ENCODE results near the gene ZBTB6.
"Not testable (repeated sequence)": the region's sequence is repeated elsewhere in the genome, so short reads cannot be mapped to it uniquely, and the experiment has no call there.

The ZBTB6 gene

DNA sequence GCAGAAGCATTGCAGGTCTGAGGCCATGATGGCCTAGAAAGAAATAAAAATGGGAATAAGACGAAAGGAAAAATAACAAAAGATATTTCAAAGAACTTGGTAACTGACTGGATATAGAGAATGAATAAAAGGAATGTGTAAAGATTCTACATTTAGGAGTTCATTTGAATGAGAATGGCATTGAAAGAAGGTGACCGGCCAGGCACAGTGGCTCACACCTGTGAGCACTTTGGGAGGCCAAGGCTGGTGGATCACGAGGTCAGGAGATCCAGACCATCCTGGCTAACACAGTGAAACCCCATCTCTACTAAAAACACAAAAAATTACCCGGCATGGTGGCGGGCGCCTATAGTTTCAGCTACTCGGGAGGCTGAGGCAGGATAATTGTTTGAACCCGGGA is 9.6 kb upstream of the ZBTB6 start:
- no peak for DNase-seq

DNA sequence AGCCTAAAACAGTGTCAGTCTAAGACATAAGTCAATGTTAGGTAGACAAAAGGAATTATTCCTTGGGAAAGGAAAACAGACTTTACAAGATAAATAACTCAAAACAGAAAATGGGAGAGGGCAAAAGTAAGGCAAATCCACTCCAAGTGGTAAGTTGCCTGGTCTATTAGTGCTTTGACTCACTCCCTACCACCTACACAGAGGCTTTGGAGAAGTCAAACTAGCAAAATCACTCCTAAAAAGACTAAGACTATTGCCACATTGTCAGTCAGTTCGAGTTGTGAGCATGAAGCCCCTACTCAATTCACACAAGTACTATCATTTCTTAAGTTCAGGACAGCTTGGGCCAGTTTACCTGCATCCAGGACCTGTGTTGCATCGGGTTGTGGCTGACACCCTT is 5.2 kb upstream of the ZBTB6 start:
- peak in 3 of 4 experiments; percentile 28 to 48 (median 46) for DNase-seq

DNA sequence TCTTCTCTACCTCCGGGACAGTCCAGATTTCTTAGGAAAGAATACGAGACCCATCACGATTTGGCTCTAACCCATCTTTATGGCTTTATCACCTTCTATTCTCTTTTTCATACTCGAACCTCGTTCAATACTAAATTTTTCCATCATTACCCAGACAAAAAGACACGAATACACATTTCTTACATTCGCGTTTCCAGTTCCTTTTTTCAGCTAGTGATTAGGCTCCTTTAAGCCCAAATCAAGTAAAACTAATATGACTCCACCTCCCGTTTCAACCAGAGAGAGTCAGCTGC is 506 bp downstream of the ZBTB6 start:
- peak in 2 of 4 experiments; percentile 66 to 70 for DNase-seq

DNA sequence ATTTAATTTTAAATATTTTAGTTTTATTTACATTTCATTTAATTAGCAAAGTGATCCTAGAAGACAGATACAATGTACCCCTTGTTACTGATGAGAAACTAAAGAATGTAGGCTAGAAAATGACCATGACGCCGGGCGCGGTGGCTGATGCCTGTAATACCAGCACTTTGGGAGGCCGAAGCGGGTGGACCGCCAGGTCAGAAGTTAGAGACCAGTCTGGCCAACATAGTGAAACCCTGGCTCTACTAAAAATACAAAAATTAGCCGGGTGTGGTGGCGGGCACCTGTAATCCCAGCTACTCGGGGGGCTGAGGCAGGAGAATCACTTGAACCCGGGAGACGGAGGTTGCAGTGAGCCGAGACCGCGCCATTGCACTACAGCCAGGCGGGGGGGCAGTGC is 7.0 kb downstream of the ZBTB6 start:
- not testable (repeated sequence) for DNase-seq

DNA sequence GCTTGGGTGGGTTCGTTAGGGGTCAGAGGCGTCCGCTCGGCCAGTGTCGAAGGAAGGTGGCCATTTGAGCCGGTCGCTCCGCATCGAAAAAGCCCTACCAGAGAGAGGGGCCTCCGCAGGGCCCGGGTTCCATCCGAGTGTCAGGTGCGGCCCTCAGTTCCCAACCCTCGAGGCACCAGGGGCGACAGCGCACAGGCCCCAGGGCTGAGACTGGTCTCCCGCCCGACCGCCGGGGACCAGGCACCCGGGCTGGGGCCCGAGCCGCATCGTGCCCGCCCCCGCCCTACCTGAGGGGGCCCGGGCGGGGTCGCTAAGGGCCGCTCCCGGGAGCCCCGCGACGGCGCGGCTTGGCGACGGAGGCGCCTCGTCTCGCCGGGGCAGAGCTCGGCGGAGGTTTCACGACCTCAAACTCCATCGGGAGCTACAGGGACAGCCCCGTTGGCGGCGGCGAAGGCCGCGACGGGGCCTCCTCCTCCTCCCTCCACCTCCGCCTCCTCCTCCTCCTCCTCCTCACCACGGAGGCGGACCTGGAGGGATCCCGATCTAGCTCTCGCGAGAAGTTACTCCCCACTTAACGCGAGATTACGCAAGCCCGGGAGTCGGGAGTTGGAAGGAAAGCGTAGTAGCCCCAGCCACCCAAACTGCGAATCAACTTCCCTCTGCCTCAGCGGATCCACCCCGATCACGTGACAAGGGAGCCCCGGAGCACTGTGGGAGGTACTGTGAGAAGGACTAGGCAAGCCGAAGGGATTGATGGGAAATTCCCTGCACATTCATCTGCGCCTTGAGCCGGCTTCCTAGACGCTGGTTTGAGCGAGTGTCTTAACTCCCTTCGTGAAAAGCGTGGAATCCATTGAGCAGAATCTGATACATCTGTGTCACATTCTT is 8.1 kb downstream of the ZBTB6 start, which contains the start of gene RC3H2:
Gene RC3H2 (minus strand): TSS at position 537 of the 888 bp plus-strand sequence. CDS start 7,850 bp downstream, outside the sequence.
- DNase-seq: peak; percentile 98 to 100 (median 100)

DNA sequence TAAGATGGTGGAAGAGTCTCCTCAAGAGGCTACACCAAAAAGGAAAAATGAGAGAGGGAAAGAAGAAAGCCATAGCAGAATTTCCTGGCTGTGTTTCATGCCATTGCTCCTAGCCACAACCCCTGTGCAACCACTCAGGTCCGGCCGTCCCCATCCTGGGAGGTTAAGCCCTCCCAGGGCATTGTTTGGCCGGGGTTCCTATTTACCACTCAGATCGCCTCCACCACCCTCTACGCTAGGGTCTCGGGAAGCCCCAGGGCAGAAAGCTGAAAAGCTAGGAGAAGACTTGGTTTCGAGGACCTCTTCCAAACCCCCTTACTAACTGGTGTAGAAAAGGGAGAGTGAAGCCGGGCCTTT is 8.7 kb downstream of the ZBTB6 start:
- peak; percentile 30 to 61 (median 42) for DNase-seq

DNA sequence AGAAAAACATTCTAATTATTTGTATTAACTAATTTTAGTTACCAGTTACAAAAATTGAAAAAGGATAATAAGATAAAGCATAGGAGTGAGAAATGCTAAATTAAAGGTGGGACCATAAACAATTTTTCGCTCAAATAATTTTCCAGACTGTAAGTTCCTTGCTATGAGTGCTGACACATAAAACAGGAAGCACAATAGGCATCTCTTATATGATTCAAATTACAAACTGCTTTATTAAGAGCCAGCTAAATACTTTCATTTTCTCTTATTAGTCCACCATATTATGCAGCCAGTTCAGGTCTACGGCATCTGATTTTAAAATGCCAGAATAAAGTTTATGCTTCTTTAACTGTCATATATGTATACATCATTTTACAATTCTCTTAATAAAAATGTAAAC is 12.3 kb downstream of the ZBTB6 start:
- peak in 3 of 4 experiments; percentile 19 to 75 (median 72) for DNase-seq

DNA sequence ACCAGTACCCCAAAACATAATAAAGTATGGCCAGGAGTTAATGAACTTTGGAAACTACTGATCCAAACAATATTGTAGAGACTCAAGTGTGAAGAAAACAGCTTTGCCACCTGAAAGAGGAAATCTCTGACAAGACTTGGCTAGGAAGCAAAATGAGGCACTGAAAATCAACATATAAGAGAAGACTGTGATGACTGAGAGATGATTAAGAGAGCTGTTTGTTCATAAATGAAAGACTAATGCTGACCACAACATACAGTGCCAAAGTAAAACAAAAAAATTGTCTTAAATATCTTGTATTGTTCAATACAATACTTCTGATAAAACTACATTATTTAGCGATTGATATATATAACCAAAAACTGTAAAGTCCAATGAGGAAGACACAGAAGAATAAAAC is 15.2 kb downstream of the ZBTB6 start:
- DNase-seq: peak in 1 of 4 experiments; percentile 2

DNA sequence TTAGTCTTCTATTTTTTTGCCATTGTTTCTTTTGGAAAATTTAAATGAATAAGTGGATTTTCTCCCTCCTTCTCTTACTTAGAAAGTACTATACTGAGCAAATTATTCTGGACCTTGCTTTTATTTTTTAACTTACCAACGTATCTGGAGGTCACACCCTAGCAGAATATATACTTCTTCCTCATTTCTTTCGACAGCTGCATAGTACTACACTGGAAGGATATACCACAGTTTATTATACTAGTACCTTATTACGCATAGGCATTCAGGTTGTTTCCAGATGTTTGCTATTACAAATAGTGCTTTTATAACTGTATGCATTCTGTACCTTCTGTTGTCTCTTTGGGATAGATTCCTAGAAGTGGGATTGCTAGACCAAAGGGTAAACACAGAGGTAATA is 24.6 kb downstream of the ZBTB6 start:
- DNase-seq: no peak

DNA sequence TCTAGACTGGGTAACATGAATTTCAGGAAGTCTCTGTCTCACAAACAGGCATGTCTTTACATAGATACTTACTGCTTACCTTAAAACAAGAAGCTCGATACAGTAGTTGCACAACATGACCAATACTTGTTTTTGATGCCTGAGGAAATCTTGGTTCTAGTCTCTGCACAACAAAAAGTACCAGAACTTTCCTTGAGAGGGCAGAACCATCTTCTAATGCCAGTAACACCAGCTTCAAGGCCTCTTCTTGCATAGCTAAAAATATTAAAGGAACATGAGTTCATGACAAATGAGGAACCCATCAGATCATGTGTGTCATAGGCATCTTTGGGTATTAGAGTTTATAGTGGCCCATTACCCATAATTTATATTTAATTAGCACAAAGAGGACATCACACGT is 30.0 kb downstream of the ZBTB6 start:
- DNase-seq: peak in 2 of 4 experiments; percentile 17 to 19

DNA sequence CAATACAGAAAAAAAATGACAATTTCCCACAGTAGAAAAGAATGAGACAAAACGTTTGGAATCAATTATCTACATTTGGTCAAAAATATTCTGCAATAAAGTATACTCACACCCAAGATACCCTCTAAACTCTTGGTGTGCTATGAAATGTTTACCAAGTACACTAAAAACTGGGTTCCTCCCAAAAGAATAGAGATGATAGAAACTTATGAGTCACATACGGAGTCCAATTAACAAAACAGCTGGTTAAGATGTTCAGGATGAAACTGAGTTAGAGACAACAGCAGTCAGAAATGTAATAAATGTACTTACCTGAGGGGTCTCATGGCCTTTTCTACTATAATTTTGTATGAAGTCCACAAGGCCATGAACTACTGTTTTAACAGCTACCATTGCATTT is 33.7 kb downstream of the ZBTB6 start:
- DNase-seq: no peak

DNA sequence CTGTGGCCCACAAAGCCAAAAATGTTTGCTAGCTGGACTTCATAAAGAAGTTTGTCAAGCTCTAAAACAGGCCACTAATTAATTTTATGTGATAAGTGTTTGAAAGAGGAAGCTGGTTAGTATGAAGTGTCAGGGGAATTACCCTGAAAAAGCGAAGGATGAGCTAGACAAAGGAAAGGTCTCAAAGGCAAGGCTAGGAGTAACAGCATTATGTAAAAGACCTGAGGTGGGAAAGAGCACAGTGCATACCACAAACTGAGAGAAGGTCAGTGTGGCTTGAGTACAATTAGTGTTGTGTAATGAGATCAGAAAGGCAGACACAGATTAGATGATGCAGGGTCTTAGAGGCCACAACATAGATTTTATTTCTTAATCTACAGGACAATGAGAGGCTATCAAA is 37.6 kb downstream of the ZBTB6 start:
- no peak for DNase-seq

DNA sequence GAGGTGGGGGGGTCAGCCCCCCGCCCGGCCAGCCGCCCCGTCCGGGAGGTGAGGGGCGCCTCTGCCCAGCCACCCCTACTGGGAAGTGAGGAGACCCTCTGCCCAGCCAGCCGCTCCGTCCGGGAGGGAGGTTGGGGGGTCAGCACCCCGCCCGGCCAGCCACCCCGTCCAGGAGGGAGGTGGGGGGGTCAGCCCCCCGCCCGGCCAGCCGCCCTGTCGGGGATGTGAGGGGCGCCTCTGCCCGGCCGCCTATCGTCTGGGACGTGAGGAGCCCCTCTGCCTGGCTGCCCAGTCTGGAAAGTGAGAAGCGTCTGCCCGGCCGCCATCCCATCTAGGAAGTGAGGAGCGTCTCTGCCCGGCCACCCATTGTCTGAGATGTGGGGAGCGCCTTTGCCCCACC is 45.8 kb downstream of the ZBTB6 start:
- not testable (repeated sequence) for DNase-seq

DNA sequence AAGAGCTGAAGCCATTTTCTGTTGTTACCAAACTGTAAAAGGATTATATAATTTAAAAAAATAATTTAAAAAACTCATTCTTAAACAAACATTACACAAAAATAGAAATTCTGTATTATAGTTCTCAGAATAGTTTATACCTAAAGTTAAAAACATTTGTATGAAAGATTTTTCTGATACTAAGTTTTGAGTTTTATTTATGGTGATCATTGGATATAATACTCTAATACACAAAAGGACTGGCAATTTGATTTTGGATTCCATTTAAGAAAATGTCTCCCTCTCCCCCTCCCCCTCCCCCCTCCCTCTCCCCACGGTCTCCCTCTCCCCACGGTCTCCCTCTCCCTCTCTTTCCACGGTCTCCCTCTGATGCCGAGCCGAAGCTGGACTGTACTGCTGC is 47.0 kb downstream of the ZBTB6 start:
- DNase-seq: no peak

DNA sequence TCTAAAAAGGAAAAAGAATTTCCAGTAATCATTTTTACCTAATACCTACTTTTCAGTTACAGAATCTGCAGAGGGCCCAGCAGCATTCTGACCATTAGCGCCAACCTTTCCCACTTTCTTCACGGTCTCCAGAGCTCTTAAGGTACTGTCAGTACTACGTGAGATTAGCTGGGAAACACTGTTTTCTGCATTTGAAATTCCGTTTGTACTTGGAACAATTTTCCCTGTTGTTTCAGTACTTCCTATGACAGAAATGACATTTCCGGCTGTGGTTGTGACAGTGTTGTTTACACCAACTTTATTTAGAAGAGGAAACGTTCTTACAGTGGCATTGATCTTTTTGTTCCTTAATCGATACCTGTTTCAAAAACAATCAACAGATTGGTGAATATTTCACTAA is 47.8 kb downstream of the ZBTB6 start:
- DNase-seq: no peak

DNA sequence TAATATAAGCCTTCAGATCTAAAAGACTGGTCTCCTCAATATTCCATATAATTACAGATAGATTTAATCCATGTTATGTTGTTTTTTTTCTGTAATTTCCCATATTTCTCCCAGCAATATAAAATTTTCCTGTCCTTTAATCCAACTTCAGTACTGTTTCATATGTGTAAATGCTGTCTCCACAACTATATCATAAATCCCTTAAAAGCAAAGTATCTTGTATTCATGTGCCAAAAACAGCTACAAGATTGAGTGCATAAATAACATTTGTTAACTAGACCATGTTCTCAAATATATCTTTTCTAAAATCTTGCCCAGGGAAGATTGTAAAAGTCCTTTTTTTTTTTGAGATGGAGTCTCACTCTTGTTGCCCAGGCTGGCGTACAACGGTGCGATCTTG is 49.7 kb downstream of the ZBTB6 start:
- no peak for DNase-seq

DNA sequence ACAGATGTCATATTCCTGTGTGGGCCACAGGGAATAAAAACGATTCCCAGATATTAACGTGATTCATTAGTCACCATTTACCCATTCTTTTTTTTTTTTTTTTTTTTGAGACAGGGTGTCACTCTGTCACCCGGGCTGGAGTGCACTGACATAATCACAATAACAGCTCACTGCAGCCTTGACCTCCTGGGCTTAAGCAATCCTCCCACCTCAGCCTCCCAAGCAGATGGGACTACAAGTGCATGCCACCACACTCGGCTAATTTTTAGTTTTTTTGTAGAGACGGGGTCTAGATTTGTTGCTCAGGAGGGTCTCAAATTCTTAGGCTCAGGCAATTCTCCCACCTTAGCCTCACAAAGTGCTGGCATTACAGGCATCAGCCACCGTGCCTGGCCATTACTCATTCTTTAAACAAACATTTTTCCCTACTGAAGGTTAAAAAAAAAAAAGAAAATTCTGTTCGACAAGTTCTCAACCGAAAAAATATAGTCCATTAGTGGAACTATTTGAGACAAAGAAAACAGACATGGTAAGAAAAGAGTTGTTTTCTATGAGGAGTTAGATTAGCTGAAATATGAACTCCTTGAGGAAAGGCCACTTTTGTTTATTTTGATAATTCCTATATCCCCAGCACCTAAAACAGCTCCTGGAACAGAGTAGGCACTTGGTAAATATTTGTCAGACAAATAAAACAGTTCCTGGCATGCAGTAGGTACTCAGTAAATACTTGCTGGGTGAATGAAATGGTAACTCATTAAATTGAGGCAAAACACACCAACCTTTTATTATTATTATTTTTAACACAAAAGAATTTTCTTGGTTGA is 52.6 kb downstream of the ZBTB6 start:
- no peak for DNase-seq

Measured in suppressor macrophage (primary cell).